Fibroblast of mammary gland (primary cell): ENCODE data around the gene DLL3.
A peak's percentile ranks its signal among the peaks of the same experiment; 100 is the strongest.

Experiments
- DNase-seq: peaks from one replicate; pipeline ENCODE4 v3.0.0-alpha.2; 2010; ENCODE audit warnings: low read depth
- H3K4me3 ChIP-seq: 2 replicates; pipeline ENCODE4 v1.5.1; 2011; ENCODE audit warnings: low read depth, mild to moderate bottlenecking, low read length, moderate library complexity; ENCODE audit not compliant: control insufficient read depth
- TF ChIP-seq, protein P1 (sequence below): conservative IDR thresholded peaks from 2 replicates; pipeline ENCODE4 v1.5.1; 2011; ENCODE audit warnings: low read depth, low read length, inconsistent platforms; ENCODE audit not compliant: control insufficient read depth, insufficient read depth

Gene DLL3

DNA sequence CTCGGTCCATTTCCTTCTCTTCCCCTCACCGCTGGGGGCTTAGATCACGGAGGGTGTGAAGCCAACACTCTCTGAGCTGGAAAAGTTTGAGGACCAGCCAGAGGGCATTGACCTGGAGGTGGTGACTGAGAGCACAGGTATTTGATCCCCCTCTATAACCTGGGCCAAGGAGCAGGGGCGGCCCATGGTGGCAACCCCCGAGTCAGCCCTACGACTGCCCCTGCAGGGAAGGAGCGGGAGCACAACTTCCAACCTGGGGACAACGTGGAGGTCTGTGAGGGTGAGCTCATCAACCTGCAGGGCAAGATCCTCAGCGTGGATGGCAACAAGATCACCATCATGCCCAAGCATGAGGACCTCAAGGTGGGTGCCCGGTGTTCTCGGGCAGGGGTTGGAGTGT lies 29.7 kb upstream of the DLL3 start:
- TF ChIP-seq, protein P1, sequence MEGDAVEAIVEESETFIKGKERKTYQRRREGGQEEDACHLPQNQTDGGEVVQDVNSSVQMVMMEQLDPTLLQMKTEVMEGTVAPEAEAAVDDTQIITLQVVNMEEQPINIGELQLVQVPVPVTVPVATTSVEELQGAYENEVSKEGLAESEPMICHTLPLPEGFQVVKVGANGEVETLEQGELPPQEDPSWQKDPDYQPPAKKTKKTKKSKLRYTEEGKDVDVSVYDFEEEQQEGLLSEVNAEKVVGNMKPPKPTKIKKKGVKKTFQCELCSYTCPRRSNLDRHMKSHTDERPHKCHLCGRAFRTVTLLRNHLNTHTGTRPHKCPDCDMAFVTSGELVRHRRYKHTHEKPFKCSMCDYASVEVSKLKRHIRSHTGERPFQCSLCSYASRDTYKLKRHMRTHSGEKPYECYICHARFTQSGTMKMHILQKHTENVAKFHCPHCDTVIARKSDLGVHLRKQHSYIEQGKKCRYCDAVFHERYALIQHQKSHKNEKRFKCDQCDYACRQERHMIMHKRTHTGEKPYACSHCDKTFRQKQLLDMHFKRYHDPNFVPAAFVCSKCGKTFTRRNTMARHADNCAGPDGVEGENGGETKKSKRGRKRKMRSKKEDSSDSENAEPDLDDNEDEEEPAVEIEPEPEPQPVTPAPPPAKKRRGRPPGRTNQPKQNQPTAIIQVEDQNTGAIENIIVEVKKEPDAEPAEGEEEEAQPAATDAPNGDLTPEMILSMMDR, result no peak
- H3K4me3 ChIP-seq, result no peak overlapping the region
- no peak for DNase-seq

DNA sequence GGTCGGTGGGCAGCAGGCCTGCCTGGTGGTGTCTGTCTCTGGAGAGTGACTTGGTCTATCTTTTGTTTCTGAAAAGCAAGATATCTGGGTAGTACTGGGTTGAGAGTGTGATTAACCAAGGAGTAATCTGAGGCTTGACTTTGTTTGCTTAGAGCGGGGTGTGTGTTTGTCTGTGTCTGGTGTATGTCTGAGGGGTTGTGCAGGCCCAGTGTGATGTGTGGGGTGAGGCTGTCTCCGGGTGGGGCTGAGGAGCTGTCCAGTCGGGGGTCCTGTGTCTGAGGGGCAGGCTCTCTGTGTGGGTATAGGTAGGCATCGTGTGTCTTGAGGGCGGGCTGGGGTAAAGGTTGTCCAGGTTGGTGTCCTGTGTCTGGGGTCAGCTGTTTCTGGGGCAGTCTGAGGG lies 29.2 kb upstream of the DLL3 start:
- DNase-seq, result no peak
- TF ChIP-seq, protein P1, result no peak
- H3K4me3 ChIP-seq, result no peak overlapping the region

DNA sequence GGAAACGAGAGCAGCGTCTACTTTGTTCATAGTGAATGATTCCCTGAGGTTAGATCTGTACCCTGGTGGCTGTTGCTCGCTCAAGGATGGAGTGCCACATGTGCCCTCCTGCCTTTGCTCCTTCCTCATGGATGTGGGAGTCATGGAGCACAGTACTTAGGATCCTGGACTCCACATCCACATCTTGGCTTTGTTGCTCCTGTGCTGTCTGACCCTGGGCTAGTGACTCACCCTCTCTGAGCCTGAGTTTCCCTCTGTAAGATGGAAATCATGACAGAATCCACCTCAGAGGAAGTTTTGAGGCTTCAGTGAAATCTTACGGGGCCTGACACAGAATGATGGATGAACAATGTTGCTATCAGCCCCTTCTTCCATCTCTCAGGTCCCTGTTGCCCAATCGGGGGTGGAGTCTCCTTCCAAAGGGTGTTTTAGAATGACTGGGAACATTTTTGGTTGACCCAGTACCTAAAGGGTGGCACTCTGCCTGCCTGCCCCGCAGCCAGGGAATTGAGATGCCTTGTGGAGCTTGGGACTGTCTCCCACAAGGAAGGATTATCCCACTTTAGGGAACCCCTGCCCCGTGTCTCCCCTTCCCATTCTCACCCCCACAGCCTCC lies 27.9 kb upstream of the DLL3 start:
- no peak overlapping the region for H3K4me3 ChIP-seq
- DNase-seq, result peak; percentile 38
- TF ChIP-seq, protein P1, result no peak

DNA sequence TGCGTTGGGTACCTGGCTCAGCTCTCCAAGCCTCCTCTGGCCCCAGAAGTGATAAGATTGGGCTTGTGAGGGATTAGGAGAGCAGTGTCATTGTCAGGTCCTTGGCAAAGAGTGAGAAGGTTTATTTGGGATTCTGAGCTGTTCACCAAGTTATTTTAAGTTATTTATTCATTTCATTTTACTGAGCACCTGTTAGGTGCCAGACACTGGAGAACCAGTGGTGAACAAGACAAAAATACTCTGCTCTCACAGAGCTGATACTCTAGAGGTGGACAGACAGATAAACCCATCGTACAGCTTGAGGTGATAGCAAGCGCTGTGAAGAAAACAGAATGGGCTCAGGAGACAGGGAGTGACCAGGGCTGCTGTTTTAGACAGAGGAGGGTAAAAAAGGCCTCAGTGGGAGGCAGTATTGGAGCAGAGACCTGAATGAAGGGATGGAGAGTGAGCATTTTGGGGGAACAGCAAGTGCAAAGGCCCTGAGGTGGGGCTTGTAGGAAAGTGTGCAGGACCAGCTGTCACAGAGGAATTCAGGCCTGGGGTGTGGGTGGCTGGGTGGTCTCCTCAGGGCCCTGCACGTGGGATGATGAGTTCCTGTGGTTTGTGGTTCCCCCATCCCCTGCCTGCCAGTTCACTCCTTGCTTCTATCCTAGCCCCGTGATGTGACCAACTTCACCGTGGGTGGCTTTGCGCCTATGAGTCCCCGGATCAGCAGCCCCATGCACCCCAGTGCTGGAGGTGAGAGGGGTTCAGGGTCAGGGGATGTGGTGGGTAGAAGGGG lies 26.8 kb upstream of the DLL3 start:
- no peak overlapping the region for H3K4me3 ChIP-seq
- DNase-seq, result no peak
- TF ChIP-seq, protein P1, result no peak

- no peak overlapping the region for H3K4me3 ChIP-seq
- TF ChIP-seq, protein P1, result no peak
- no peak for DNase-seq
These were observed 25.9 kb upstream of the DLL3 start for GRCh38 chr19:39472746-39473442.

- TF ChIP-seq, protein P1, result no peak
- no peak for DNase-seq
- no peak overlapping the region for H3K4me3 ChIP-seq
These were observed 25.2 kb upstream of the DLL3 start for GRCh38 chr19:39473443-39473960.
